ENCODE results near the gene CNBD2. TPM values are rescaled to one million over a fixed set of nuclear protein-coding genes. Genes with fewer than 3 reads are reported as not detected.

Gene CNBD2
- total RNA-seq (2013): 9.0 TPM
- 10 to 100 TPM in 1 of 3 donors, 1 to 10 TPM in 2; 8.0 to 11.3 (median 9.3) TPM for polyA plus RNA-seq
- 4.6 and 5.5 TPM in 2 replicates for polyA minus RNA-seq
- total RNA-seq: 0.93 to 10.3 (median 4.8) reads per million in 11 experiments

DNA sequence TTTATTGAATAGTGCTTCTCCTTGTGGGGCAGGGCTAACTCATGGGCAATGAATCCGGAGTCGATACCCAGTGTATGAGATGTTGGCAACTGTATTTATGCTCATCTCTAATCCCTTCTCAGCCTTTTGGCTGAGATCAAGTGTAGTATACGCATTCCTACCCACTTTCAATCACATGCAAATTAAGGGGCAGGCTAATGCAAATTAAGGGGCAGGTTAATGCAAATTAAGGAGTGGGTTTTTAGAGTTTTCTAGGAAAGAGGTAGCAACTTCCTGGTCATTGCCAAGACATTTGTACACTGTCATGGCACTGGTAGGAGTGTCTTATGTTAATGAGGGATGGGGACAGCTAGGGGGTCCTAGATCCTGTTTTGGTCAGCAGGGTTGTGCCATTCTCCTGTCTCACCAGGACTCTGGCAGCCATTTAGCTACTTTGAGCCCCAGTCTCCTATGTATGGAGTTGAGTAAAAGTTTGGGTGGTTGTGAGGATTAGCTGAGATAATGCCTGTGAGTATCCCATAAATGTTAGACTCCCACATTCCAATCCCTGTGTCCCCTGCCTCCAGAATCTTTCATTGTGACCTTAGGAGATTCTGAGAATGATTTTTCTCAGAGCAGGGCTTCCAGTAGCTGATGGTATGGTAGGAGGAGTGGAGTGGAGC, at the start of gene CNBD2:
TSS of gene CNBD2 (plus strand) at position 612 of the 662 bp plus-strand sequence. CDS start 173 bp downstream, outside the sequence.
- Histone ChIP-seq H4K20me1 (ENCODE audit: insufficient read depth, low read length) (no peaks in the 10 kb centered on the region), H3K36me3 (replicated peaks in 1 of 2; ENCODE audit: control insufficient read depth in 1 of 2, insufficient read depth in 2 of 2, low read length in 2 of 2) (no peaks in the 10 kb centered on the region), H2AFZ (ENCODE audit: insufficient read depth, low read depth, low read length, poor library complexity, severe bottlenecking) (no peak within 1 kb of the TSS), H3K79me2 (ENCODE audit: insufficient read depth, low read length) (no peaks in the 10 kb centered on the region), H3K4me3 (replicated peaks in 1 of 3; ENCODE audit: low read depth in 2 of 3, low read length in 3 of 3) (no peak within 1 kb of the TSS), H3K9ac (ENCODE audit: insufficient read depth, low read length, poor library complexity, severe bottlenecking) (no peak within 1 kb of the TSS), H3K4me2 (replicated peaks; ENCODE audit: extremely low read depth, low read length, poor library complexity, severe bottlenecking) (no peak within 1 kb of the TSS), H3K27ac (ENCODE audit: low read depth in 1 of 2, low read length in 2 of 2) (no peak within 1 kb of the TSS), H3K27me3 (ENCODE audit: control insufficient read depth in 2 of 2, insufficient read depth in 2 of 2, low read length in 2 of 2) (no peaks in the 10 kb centered on the region), H3K4me1 (ENCODE audit: control insufficient read depth in 1 of 2, insufficient read depth in 2 of 2, low read length in 2 of 2) (no peaks in the 10 kb centered on the region), H3K9me3 (replicated peaks in 1 of 2; ENCODE audit: control insufficient read depth in 1 of 2, insufficient read depth in 1 of 2, low read length in 2 of 2) (no peaks in the 10 kb centered on the region)
- Mint-ChIP-seq H3K9me3 (peaks cover 0 to 2% (median 0%) of the 10 kb centered on the region in 7 donors), H3K4me1 (peaks cover 9% of the 10 kb centered on the region), H3K36me3 (no peaks in the 10 kb centered on the region), H3K27me3 (ENCODE audit: low read depth in 3 of 3) (no peaks in the 10 kb centered on the region), H3K4me3 (no peak within 1 kb of the TSS), H3K27ac (peak within 1 kb of the TSS in 1 of 7 donors; percentile 3)
- no peak for DNase-seq
- TF ChIP-seq, protein P1, sequence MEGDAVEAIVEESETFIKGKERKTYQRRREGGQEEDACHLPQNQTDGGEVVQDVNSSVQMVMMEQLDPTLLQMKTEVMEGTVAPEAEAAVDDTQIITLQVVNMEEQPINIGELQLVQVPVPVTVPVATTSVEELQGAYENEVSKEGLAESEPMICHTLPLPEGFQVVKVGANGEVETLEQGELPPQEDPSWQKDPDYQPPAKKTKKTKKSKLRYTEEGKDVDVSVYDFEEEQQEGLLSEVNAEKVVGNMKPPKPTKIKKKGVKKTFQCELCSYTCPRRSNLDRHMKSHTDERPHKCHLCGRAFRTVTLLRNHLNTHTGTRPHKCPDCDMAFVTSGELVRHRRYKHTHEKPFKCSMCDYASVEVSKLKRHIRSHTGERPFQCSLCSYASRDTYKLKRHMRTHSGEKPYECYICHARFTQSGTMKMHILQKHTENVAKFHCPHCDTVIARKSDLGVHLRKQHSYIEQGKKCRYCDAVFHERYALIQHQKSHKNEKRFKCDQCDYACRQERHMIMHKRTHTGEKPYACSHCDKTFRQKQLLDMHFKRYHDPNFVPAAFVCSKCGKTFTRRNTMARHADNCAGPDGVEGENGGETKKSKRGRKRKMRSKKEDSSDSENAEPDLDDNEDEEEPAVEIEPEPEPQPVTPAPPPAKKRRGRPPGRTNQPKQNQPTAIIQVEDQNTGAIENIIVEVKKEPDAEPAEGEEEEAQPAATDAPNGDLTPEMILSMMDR (IDR thresholded peaks at IDR 0.05): no peak
- no CpG with 5 or more reads among the region's 3 CpGs for WGBS (ENCODE audit: insufficient coverage)
- intact Hi-C loops (cut with micrococcal nuclease): no loop called here

DNA sequence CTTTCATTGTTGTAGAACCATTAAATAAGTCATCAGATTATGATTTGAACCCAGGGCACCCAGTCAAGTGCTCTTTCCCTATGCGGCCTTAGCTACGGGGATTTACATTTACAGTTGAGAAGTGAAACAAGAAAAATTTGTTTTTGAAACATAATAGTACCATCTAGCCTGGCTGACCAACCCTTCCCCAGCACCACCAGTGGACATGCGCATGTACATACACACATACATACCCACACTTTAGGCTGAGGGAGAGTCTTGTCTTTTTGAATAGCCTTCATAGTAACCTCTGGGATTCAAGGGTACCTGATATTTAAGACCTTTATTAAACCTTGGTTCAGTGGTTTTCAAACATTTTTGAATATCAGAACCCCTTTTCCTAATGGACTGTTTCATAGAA, 47.9 kb upstream of the CNBD2 start:
- intact Hi-C loops (cut with micrococcal nuclease): no loop called here
- Mint-ChIP-seq H3K27ac (no peak overlapping the region), H3K4me3 (no peak overlapping the region), H3K4me1 (no peaks in the 10 kb centered on the region), H3K9me3 (peaks cover 0 to 2% (median 0%) of the 10 kb centered on the region in 7 donors), H3K36me3 (peaks cover 53 to 84% of the 10 kb centered on the region in 2 donors), H3K27me3 (ENCODE audit: low read depth in 3 of 3) (no peaks in the 10 kb centered on the region)
- no CpG with 5 or more reads among the region's 3 CpGs for WGBS (ENCODE audit: insufficient coverage)
- Histone ChIP-seq H3K27me3 (ENCODE audit: control insufficient read depth in 2 of 2, insufficient read depth in 2 of 2, low read length in 2 of 2) (no peaks in the 10 kb centered on the region), H3K4me2 (replicated peaks; ENCODE audit: extremely low read depth, low read length, poor library complexity, severe bottlenecking) (no peak overlapping the region), H3K79me2 (ENCODE audit: insufficient read depth, low read length) (no peaks in the 10 kb centered on the region), H3K4me3 (replicated peaks in 1 of 3; ENCODE audit: low read depth in 2 of 3, low read length in 3 of 3) (no peak overlapping the region), H3K9ac (ENCODE audit: insufficient read depth, low read length, poor library complexity, severe bottlenecking) (no peak overlapping the region), H3K36me3 (replicated peaks in 1 of 2; ENCODE audit: control insufficient read depth in 1 of 2, insufficient read depth in 2 of 2, low read length in 2 of 2) (peaks cover 65 to 86% of the 10 kb centered on the region in 2 donors), H3K4me1 (ENCODE audit: control insufficient read depth in 1 of 2, insufficient read depth in 2 of 2, low read length in 2 of 2) (no peaks in the 10 kb centered on the region), H3K9me3 (replicated peaks in 1 of 2; ENCODE audit: control insufficient read depth in 1 of 2, insufficient read depth in 1 of 2, low read length in 2 of 2) (no peaks in the 10 kb centered on the region), H4K20me1 (ENCODE audit: insufficient read depth, low read length) (peaks cover 10% of the 10 kb centered on the region), H3K27ac (ENCODE audit: low read depth in 1 of 2, low read length in 2 of 2) (no peak overlapping the region), H2AFZ (ENCODE audit: insufficient read depth, low read depth, low read length, poor library complexity, severe bottlenecking) (no peak overlapping the region)
- TF ChIP-seq, protein P1 (IDR thresholded peaks at IDR 0.05): no peak
- no peak for DNase-seq

Data from CD14-positive monocyte (primary cell).